ENCODE data around the gene PFKP.

The PFKP gene

GRCh38 chr10:3154666-3155065, 87.3 kb downstream of the PFKP start:
- ChIA-PET CTCF (interaction anchor here (1.7 kb wide), 1 partner anchor 10 kb away, joined by 6 read pairs; no protein-coding TSS in a partner anchor), POLR2A (no interaction called here)
- no peak for DNase-seq (ENCODE audit: extremely low spot score)
- TF ChIP-seq CTCF (IDR thresholded peaks at IDR 0.05; ENCODE audit: control extremely low read depth, extremely low read depth, low read depth, missing control alignments), result no peak

GRCh38 chr10:3159152-3159551, 91.8 kb downstream of the PFKP start:
- no peak for TF ChIP-seq CTCF (IDR thresholded peaks at IDR 0.05; ENCODE audit: control extremely low read depth, extremely low read depth, low read depth, missing control alignments)
- ChIA-PET POLR2A (no interaction called here), CTCF (interaction anchor here (1.5 kb wide), 1 partner anchor 26 kb away, joined by 3 read pairs; no protein-coding TSS in a partner anchor)

GRCh38 chr10:3162533-3162932, 95.2 kb downstream of the PFKP start:
- ChIA-PET POLR2A (interaction anchor here (1.0 kb wide), 1 partner anchor 10 kb away, joined by 3 read pairs; the partner anchor contains the start of gene PITRM1), CTCF (no interaction called here)
- TF ChIP-seq CTCF (IDR thresholded peaks at IDR 0.05; ENCODE audit: control extremely low read depth, extremely low read depth, low read depth, missing control alignments), result no peak
- DNase-seq (ENCODE audit: extremely low spot score), result no peak

More at GRCh38 chr10:3159152-3159551, 91.8 kb downstream of the PFKP start:
- no peak for DNase-seq (ENCODE audit: extremely low spot score)

- ChIA-PET CTCF (interaction anchor here (1.0 to 1.4 kb wide), 4 partner anchors 8 to 34 kb away, joined by 3 to 7 read pairs (median 3); no protein-coding TSS in a partner anchor), POLR2A (interaction anchor here (1.1 kb wide), 1 partner anchor 9 kb away, joined by 4 read pairs; the partner anchor contains the start of gene PITRM1)
- no peak for DNase-seq (ENCODE audit: extremely low spot score)
- no peak for TF ChIP-seq CTCF (IDR thresholded peaks at IDR 0.05; ENCODE audit: control extremely low read depth, extremely low read depth, low read depth, missing control alignments)
Measured at GRCh38 chr10:3163879-3164278, 96.5 kb downstream of the PFKP start.

GRCh38 chr10:3165196-3165595, 97.8 kb downstream of the PFKP start:
- TF ChIP-seq CTCF (IDR thresholded peaks at IDR 0.05; ENCODE audit: control extremely low read depth, extremely low read depth, low read depth, missing control alignments), result no peak
- CTCF ChIA-PET, result interaction anchor here (0.9 to 1.4 kb wide), 5 partner anchors 10 to 45 kb away, joined by 3 to 6 read pairs (median 3); no protein-coding TSS in a partner anchor
- POLR2A ChIA-PET, result no interaction called here

GRCh38 chr10:3166496-3167290, 99.3 kb downstream of the PFKP start:
- CTCF ChIA-PET, result no interaction called here
- TF ChIP-seq CTCF (IDR thresholded peaks at IDR 0.05; ENCODE audit: control extremely low read depth, extremely low read depth, low read depth, missing control alignments), result no peak
- POLR2A ChIA-PET, result no interaction called here

More at GRCh38 chr10:3165196-3165595, 97.8 kb downstream of the PFKP start:
- no peak for DNase-seq (ENCODE audit: extremely low spot score)

More at GRCh38 chr10:3166496-3167290, 99.3 kb downstream of the PFKP start:
- no peak for DNase-seq (ENCODE audit: extremely low spot score)

All from GM10248 (cell line).